AG04450 (cell line): ENCODE measurements around the gene GNB5. TPM values are rescaled to one million over a fixed set of nuclear protein-coding genes. Genes with fewer than 3 reads are reported as not detected.

Experiments
- CTCF ChIA-PET: fragments of 300-600, 350-600 bp; formaldehyde crosslinking; extraction: SDS; loops from one replicate; lab custom pipeline; 2022; ENCODE audit warnings: antibody characterized with exemption, inconsistent platforms; lab: Charles Lee
- POLR2A ChIA-PET: fragments of 350-600 bp; formaldehyde crosslinking; extraction: SDS; loops from one replicate; lab custom pipeline; 2021; ENCODE audit warnings: antibody characterized with exemption, inconsistent platforms; lab: Yijun Ruan, JAX
- DNase-seq: peaks from one replicate; pipeline ENCODE4 v3.0.0-alpha.2; 2011; ENCODE audit warnings: low read depth, low spot score
- H3K27ac ChIP-seq: one replicate; pipeline ENCODE4 v1.5.1; 2012; ENCODE audit warnings: low read depth, low read length, control low read depth
- H3K27me3 ChIP-seq: one replicate; pipeline ENCODE4 v1.6.0; 2012; ENCODE audit warnings: low read length; ENCODE audit not compliant: control insufficient read depth, insufficient read depth
- H3K4me3 ChIP-seq: 2 replicates; pipeline ENCODE4 v1.5.1; 2011; ENCODE audit warnings: mild to moderate bottlenecking, low read depth, low read length, control low read depth
- H3K9me3 ChIP-seq: 2 replicates; pipeline ENCODE4 v1.5.1; 2012; ENCODE audit warnings: low read length; ENCODE audit not compliant: control insufficient read depth, insufficient read depth
- CTCF ChIP-seq: IDR thresholded peaks from 2 replicates; pipeline ENCODE4 v1.5.1; 2011; ENCODE audit warnings: low read depth, low read length, control low read depth, inconsistent platforms
- polyA plus RNA-seq: library from polyadenylated mRNA; depleted of rRNA; stranded (reverse); fragments of >200 nt; gene quantifications from 2 replicates; pipeline ENCODE4 v1.2.3, GENCODE V29; 2011

The GNB5 gene
- polyA plus RNA-seq, 1 experiment = 43.6 TPM

DNA sequence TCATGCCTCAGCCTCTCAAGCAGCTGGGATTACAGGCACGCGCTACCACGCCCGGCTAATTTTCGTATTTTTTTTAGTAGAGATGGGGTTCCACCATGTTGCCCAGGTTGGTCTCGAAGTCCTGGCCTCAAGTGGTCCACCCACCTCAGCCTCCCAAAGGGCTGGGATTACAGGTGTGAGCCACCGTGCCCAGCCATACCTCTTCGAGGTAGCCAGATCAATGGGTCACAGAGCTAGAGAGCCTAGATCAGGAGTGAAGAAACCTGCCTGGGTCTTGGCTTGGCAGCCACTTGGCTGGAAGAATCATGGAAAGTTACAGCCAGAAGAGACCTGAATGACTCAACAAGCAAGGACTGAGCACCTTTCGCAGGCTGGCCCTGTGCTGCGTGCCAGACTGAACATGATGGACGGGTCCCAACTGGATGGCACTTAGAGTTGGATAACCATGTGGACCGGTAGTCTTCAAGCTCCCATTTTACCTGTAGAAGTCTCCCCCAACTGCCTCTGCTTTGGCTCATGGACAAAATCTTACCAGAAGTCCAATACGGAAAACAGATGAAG lies 29.7 kb downstream of the GNB5 start:
- ChIA-PET CTCF (interaction anchor here (0.7 kb wide), 1 partner anchor 225 kb away, joined by 3 read pairs; no protein-coding TSS in a partner anchor), POLR2A (interaction anchor here (0.6 to 1.0 kb wide), 2 partner anchors 17 to 133 kb away, joined by 3 read pairs; no protein-coding TSS in a partner anchor)
- Histone ChIP-seq H3K4me3 (no peak overlapping the region), H3K9me3 (peaks cover 5% of the 10 kb centered on the region; the same call in 1 of the 2 replicates), H3K27ac (peak overlapping the region; percentile 87), H3K27me3 (no peaks in the 10 kb centered on the region)
- DNase-seq = no peak
- TF ChIP-seq CTCF = no peak

DNA sequence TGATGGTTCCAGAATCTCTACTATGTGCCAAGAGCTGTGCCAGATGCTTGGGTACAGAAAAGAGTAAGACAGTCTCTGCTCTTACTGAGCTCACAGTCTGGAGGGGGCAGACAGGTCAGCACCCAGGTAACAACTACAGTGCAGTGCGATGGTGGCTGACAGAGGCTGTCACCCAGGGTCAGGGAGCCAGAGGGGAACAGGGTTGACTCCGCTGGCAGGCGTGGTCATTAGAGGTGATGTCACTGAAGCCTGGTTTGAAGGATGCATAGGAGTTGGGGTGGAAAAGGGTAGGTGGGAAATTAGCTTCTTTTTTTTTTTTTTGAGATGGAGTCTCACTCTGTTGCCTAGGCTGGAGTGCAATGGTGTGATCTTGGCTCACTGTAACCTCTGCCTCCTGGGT lies 31.5 kb downstream of the GNB5 start:
- Histone ChIP-seq H3K27me3 (no peaks in the 10 kb centered on the region), H3K9me3 (peaks cover 5% of the 10 kb centered on the region; the same call in 1 of the 2 replicates), H3K27ac (no peak overlapping the region), H3K4me3 (no peak overlapping the region)
- ChIA-PET POLR2A (interaction anchor here (0.7 kb wide), 1 partner anchor 68 kb away, joined by 3 read pairs; no protein-coding TSS in a partner anchor), CTCF (interaction anchor here (0.6 to 0.8 kb wide), 2 partner anchors 34 to 49 kb away, joined by 3 read pairs; no protein-coding TSS in a partner anchor)
- no peak for DNase-seq
- no peak for TF ChIP-seq CTCF

- Histone ChIP-seq H3K27me3 (no peaks in the 10 kb centered on the region), H3K27ac (no peak overlapping the region), H3K4me3 (no peak overlapping the region), H3K9me3 (peaks cover 4% of the 10 kb centered on the region; the same call in 1 of the 2 replicates)
- TF ChIP-seq CTCF = no peak
- no peak for DNase-seq
- POLR2A ChIA-PET = no interaction called here
- CTCF ChIA-PET = interaction anchor here (0.5 to 1.7 kb wide), 2 partner anchors 19 to 50 kb away, joined by 5 to 6 read pairs; no protein-coding TSS in a partner anchor
These were observed 33.0 kb downstream of the GNB5 start for GRCh38 chr15:52158084-52158765.

DNA sequence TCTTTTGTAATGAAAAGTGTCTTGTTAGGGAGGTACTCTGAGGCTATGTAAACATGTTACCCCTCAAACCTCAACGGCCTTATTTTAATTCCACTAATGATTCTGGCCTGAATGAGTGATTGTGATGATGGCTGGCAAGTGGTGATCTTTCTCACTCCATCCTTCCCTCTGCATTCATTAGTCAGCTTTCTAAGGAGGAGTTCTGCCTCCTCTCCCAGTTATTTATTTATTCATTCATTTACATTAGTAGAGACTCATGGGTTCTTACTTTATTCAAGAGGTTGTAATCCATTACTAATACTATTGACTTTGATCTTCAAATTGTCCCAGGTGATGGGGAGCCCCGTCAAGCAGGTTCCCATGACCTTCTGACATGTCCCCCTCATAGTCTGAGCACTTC lies 35.3 kb downstream of the GNB5 start:
- DNase-seq = no peak
- H3K27ac ChIP-seq = no peak overlapping the region
- TF ChIP-seq CTCF = no peak
- H3K27me3 ChIP-seq = no peaks in the 10 kb centered on the region
- H3K9me3 ChIP-seq = no peaks in the 10 kb centered on the region
- CTCF ChIA-PET = no interaction called here
- no peak overlapping the region for H3K4me3 ChIP-seq
- POLR2A ChIA-PET = no interaction called here
